AG10803 (cell line): ENCODE measurements around the gene FHIT.
"Not testable (repeated sequence)": the region's sequence is repeated elsewhere in the genome, so short reads cannot be mapped to it uniquely, and the experiment has no call there.

Experiments used
- DNase-seq: peaks from one replicate; pipeline ENCODE4 v3.0.0; 2010; ENCODE audit warnings: low read depth
- H3K4me3 ChIP-seq: 2 replicates; pipeline ENCODE4 v1.5.1; 2011; ENCODE audit warnings: mild to moderate bottlenecking, low read length, control low read depth
- CTCF ChIP-seq: conservative IDR thresholded peaks from 2 replicates; pipeline ENCODE4 v1.5.1; 2011; ENCODE audit warnings: mild to moderate bottlenecking, low read length, control low read depth, inconsistent platforms

Gene FHIT

DNA sequence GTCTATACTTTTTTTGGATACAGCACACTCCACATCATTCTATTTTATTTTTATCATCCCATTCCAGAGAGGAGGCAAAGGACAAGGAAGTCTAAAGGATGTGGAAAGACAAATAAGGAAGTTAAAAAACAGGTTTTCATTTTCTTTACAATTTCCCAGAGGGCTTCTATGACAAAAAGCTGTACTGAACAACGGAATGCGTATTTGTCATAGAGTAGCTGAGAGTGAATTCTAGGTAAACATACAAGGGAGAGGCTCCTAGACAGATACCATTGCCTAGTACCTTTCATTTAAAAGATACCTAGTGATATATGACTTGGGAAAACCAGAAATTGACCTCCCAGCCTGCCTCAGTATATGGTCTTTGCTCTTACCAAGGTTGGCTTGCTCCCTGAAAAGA lies 341.7 kb downstream of the FHIT start:
- H3K4me3 ChIP-seq, result no peak overlapping the region
- DNase-seq, result no peak
- TF ChIP-seq CTCF, result no peak

DNA sequence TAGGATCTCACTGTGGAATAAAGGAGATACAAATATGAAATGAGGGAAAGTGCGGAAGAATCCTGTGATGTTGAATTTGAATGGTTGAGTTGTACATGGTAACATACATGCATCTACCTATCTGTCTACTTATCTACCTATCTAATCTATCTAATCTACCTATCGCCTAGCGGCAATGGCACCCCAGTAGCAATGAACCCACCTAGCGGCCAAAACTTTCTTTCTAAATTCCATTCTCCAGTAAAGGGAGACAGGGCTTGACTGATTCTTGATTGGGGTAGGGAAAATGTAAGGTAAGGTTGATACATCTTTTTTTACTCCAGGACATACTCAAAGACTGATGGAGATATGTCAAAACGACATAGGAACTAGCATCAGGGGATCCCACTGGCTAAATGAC lies 345.0 kb downstream of the FHIT start:
- H3K4me3 ChIP-seq, result no peak overlapping the region
- no peak for DNase-seq
- TF ChIP-seq CTCF, result no peak

DNA sequence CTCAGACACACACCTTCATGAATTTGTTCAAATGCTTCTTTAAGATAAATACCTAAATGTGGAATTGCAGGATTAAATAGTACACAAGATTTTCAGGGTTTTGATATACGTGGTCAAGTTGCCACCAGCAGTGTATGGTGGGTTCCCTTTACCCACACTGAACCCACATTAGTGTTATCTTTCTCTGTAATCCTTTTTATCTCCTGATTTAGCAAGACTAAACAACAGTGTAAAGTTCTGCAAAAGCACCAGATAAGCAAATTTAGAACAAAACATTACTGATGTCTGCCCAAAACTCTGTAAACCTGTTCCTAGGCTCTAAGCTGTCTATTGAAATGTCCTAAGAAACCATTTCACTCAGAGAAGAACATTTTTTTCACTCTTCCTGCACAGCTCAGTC lies 352.9 kb downstream of the FHIT start:
- H3K4me3 ChIP-seq, result no peak overlapping the region
- DNase-seq, result no peak
- no peak for TF ChIP-seq CTCF

DNA sequence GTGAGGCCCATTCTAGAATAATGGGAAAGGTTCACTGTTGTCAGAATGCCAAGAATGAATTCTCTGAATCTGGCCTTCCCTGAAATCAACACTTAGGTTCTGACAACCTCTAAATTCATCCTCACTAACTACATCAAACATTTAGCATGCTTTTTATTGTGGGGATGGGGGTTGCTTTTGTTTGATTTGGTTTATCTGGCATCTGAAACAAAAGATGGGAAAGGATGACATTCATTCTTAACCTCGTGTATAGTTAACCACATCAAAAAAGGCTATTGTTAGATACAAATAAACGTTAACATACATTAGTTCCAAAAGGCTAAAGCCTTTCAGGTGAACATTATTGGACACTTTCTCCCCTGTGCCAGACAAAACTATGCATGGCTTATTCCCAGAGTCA lies 357.3 kb downstream of the FHIT start:
- TF ChIP-seq CTCF, result no peak
- H3K4me3 ChIP-seq, result no peak overlapping the region
- no peak for DNase-seq

DNA sequence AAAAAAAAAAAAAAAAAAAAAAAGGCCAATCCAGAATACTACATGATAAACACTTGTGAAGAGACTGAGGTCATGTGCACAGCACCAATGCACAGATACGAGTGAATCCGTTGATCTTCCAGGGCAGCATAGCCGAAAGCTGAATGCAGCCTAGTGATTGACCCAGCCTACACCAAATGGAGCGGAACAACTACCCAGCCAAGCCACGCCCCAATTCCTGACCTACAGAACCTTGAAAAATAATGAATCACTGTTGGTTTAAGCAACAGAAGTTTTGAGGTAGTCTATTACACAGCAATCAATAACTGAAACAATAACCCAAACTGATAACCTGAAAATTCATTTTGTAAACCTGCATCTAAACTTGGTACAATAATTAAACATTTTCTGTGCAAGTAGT lies 361.0 kb downstream of the FHIT start:
- no peak overlapping the region for H3K4me3 ChIP-seq
- no peak for DNase-seq
- no peak for TF ChIP-seq CTCF

DNA sequence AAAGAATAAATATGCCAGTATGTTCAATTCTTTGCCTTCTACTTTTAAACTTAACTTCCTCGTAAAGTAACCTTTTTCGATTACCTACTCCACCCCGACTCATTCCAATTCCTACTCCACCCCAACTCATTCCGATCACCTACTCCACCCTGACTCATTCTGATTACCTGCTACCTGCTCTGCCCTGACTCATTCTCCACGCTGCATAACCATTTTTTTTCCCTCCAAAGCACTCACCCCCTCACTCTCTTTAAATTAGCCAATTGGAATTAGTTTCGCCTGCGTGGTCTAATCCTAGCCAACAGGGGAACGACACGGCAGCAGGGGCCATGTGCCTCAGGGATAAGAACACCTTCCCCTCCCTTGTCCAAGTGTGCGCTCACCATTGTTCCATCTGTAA lies 362.3 kb downstream of the FHIT start:
- DNase-seq, H3K4me3 ChIP-seq: not testable (repeated sequence)

DNA sequence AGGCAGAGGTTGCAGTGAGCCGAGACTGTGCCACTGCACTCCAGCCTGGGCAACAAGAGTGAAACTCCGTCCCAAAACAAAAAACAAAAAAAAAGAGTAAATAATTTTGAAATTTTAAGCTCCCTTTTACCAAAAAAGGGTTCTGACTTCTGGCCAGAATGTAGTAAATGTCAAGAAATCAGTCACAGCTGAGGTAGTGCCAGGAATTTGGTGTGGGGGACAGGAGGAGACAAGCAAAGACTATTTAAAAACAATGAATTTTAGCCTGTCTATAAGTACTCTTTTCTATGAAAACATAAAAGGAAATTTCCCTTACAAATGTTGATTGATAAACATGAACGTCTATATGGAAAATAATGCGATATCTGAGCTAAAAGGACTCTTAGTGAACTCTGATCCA lies 363.7 kb downstream of the FHIT start:
- H3K4me3 ChIP-seq, result no peak overlapping the region
- no peak for TF ChIP-seq CTCF
- no peak for DNase-seq

DNA sequence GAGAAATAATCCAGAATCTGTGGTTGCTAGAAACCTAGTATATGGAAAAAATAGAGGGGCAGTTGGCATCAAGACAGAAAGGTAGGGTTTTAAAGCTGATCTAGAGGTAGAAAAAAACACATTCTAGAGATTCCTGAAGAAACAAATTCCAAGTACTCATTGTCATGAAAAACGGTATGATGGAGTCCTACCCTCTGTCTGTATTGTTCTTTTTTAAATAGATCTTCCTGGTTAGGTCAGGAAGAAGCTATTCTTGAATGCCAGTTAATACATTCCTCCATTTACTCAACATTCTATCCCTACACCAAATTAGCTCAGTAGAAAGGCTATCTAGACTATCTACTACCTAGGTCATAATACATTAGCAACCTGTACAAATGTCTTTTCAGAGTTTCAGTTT lies 364.7 kb downstream of the FHIT start:
- no peak for DNase-seq
- H3K4me3 ChIP-seq, result no peak overlapping the region
- no peak for TF ChIP-seq CTCF
